Hepatocyte (in vitro differentiated cells): ENCODE results near the gene LITAFD. TPM values are rescaled to one million over a fixed set of nuclear protein-coding genes. Genes with fewer than 3 reads are reported as not detected.
"Not testable (repeated sequence)": the region's sequence is repeated elsewhere in the genome, so short reads cannot be mapped to it uniquely, and the experiment has no call there.

Source experiments
- DNase-seq: peaks from one replicate; pipeline ENCODE4 v3.0.0-alpha.2; 2016; ENCODE audit warnings: low spot score
- H2AFZ ChIP-seq: fragments of 200-600 bp; sonication (generic); 2 replicates; pipeline ENCODE4 v1.6.0; 2016; ENCODE audit warnings: antibody characterized with exemption, mild to moderate bottlenecking
- H3K27ac ChIP-seq: fragments of 200-600 bp; sonication (generic); 2 replicates; pipeline ENCODE4 v1.5.1; 2016; ENCODE audit warnings: mild to moderate bottlenecking
- H3K27me3 ChIP-seq: fragments of 200-600 bp; sonication (generic); 2 replicates; pipeline ENCODE4 v1.6.1; 2016
- H3K36me3 ChIP-seq: fragments of 200-600 bp; sonication (generic); replicated peaks from 2 replicates; pipeline ENCODE4 v1.5.1; 2016; ENCODE audit warnings: low read depth; ENCODE audit not compliant: insufficient read depth
- H3K4me1 ChIP-seq: fragments of 200-600 bp; sonication (generic); 2 replicates; pipeline ENCODE4 v1.5.1; 2016; ENCODE audit warnings: mild to moderate bottlenecking, moderate library complexity; ENCODE audit not compliant: insufficient read depth
- H3K4me2 ChIP-seq: fragments of 200-600 bp; sonication (generic); 2 replicates; pipeline ENCODE4 v1.6.0; 2016
- H3K4me3 ChIP-seq: fragments of 200-600 bp; sonication (generic); 2 replicates; pipeline ENCODE4 v1.5.1; 2016; ENCODE audit warnings: mild to moderate bottlenecking
- H3K79me2 ChIP-seq: fragments of 200-600 bp; sonication (generic); 2 replicates; pipeline ENCODE4 v1.6.0; 2017; ENCODE audit warnings: mild to moderate bottlenecking
- H3K9me2 ChIP-seq: fragments of 200-600 bp; sonication (generic); replicated peaks from 2 replicates; pipeline ENCODE4 v1.6.0; 2017; ENCODE audit warnings: mild to moderate bottlenecking; ENCODE audit not compliant: insufficient read depth
- H3K9me3 ChIP-seq: fragments of 200-600 bp; sonication (generic); 2 replicates; pipeline ENCODE4 v1.5.1; 2016; ENCODE audit warnings: low read depth, mild to moderate bottlenecking
- H4K20me1 ChIP-seq: fragments of 200-600 bp; sonication (generic); 2 replicates; pipeline ENCODE4 v1.6.0; 2016; ENCODE audit warnings: mild to moderate bottlenecking; ENCODE audit not compliant: insufficient read depth, poor library complexity, severe bottlenecking
- CTCF ChIP-seq: fragments of 200-600 bp; sonication (generic); IDR thresholded peaks from 2 replicates; pipeline ENCODE4 v1.5.1; 2016; ENCODE audit warnings: antibody characterized with exemption, mild to moderate bottlenecking; ENCODE audit not compliant: poor library complexity
- EZH2 ChIP-seq: fragments of 200-600 bp; sonication (generic); IDR thresholded peaks from 2 replicates; pipeline ENCODE4 v1.6.1; 2016; ENCODE audit warnings: antibody characterized with exemption, mild to moderate bottlenecking, borderline replicate concordance
- EZH2phosphoT487 ChIP-seq: fragments of 200-600 bp; sonication (generic); IDR thresholded peaks from one replicate; pipeline ENCODE4 v1.6.1; 2018; ENCODE audit warnings: antibody characterized with exemption, mild to moderate bottlenecking, low read depth, moderate library complexity; ENCODE audit not compliant: unreplicated experiment, severe bottlenecking
- WGBS: methylation state at CpG from one replicate; pipeline ENCODE4 v1.1.6; 2016; ENCODE audit warnings: low lambda C conversion rate; ENCODE audit errors: missing lambda C conversion rate; 5-methylcytosine and 5-hydroxymethylcytosine counted together
- polyA plus RNA-seq: library from polyadenylated mRNA; unstranded; fragments of >200 nt; fragmentation: Nextera tagmentation; extraction: Ambion mirVana; gene quantifications from 2 replicates; pipeline ENCODE4 v1.2.1, GENCODE V29; 2016
- total RNA-seq: library from RNA; depleted of rRNA; stranded (reverse); fragments of >200 nt; gene quantifications from 2 replicates; pipeline ENCODE4 v1.2.3, GENCODE V29; 2014

The LITAFD gene
- total RNA-seq (not detected in 2 replicates), polyA plus RNA-seq (not detected in 2 replicates)

DNA sequence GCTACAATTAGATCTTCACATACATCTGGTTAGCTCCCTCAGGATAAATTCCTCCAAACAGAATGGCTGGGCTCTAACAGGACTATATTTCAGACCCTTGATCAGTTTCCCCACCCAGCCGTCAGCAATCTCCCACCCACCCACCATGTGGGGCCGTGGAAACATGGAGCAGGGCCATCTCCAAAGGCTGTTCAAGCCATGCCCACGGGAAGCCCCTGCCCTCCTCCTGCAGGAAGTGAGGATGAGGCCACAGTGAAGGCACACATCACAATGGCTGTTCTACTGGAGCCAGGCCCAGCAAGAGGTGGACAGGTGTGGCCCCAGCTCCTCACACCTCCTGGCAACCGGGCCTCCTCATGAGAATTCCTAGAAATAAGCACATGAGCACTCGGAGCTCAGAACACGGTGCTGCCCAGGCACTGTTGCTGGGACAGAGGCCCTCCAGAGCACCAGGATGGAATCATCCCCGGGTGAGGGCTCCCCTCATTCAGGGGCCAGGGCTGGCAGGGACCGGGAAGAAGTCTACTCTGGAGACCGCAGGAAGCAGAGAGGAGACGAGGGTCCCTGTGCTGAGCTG lies at the start of gene LITAFD:
Gene LITAFD (plus strand): TSS at position 311 of the 577 bp plus-strand sequence. CDS start 2,005 bp downstream, outside the sequence.
- H3K4me2 ChIP-seq: no peak within 1 kb of the TSS
- no peak within 1 kb of the TSS for H3K4me3 ChIP-seq
- H2AFZ ChIP-seq: no peak within 1 kb of the TSS
- H3K4me1 ChIP-seq: peaks cover 25% of the 10 kb centered on the region
- H3K9me3 ChIP-seq: no peaks in the 10 kb centered on the region
- 93% methylated on average over 10 of the region's 10 CpGs for WGBS
- no peak for DNase-seq
- H3K79me2 ChIP-seq: no peaks in the 10 kb centered on the region
- peak within 1 kb of the TSS; percentile 69 for H3K27ac ChIP-seq
- no peaks in the 10 kb centered on the region for H4K20me1 ChIP-seq
- TF ChIP-seq CTCF (no peak), EZH2phosphoT487 (no peak), EZH2 (no peak)
- H3K27me3 ChIP-seq: no peaks in the 10 kb centered on the region
- H3K9me2 ChIP-seq: no peaks in the 10 kb centered on the region
- no peaks in the 10 kb centered on the region for H3K36me3 ChIP-seq

DNA sequence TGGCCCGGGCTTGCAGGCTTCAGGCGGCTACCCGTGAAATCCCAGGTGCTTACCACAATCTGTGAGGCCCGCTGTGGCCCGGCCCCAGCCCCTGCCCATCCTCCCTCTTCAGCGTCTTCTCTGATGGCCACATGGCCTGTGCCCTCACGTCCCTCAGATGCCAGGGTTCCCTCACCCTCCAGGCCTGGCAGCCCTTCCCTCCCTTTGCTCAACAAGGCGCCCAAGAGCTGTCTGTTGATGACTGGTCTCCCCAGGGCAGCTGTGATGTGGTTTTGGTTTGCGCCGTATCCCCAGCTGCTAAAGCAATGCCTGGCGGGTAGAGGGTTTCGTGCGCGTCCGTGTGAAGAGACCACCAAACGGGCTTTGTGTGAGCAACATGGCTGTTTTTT lies 49.4 kb upstream of the LITAFD start:
- no peak for DNase-seq
- peaks cover 30% of the 10 kb centered on the region for H3K79me2 ChIP-seq
- no peaks in the 10 kb centered on the region for H3K36me3 ChIP-seq
- H3K9me3 ChIP-seq: no peaks in the 10 kb centered on the region
- no peaks in the 10 kb centered on the region for H3K9me2 ChIP-seq
- H3K27ac ChIP-seq: no peak overlapping the region
- no peak overlapping the region for H2AFZ ChIP-seq
- TF ChIP-seq EZH2phosphoT487 (no peak), EZH2 (no peak), CTCF (no peak)
- no peaks in the 10 kb centered on the region for H4K20me1 ChIP-seq
- H3K4me1 ChIP-seq: no peaks in the 10 kb centered on the region
- H3K27me3 ChIP-seq: no peaks in the 10 kb centered on the region
- whole genome bisulfite sequencing: 90% methylated on average over 16 of the region's 16 CpGs
- H3K4me3 ChIP-seq: no peak overlapping the region
- no peak overlapping the region for H3K4me2 ChIP-seq

DNA sequence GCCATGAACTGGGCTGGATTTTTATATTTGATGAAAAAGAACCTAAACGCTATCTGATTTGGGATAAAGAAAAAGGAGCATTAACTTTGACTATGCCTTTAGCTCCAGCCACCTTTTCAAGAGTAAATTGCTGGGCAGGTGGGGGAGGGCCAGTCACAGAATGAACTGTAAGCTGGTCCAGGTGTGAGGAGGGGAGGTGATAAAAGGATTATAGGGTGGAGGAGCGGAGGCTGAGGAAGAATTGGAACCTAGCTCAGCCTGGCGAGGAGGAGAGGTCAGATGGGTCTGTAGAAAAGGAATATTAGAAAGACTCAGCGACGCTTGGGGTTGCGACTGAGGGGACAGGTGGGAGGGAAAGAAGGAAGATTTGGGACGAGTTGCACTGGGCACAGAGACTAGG lies 45.4 kb upstream of the LITAFD start:
- H3K27me3 ChIP-seq, H3K4me1 ChIP-seq, DNase-seq, H3K36me3 ChIP-seq, H3K4me3 ChIP-seq, H4K20me1 ChIP-seq, H3K4me2 ChIP-seq, H3K9me3 ChIP-seq, H3K9me2 ChIP-seq, H3K27ac ChIP-seq, H2AFZ ChIP-seq: not testable (repeated sequence)
- peaks cover 26% of the 10 kb centered on the region for H3K79me2 ChIP-seq
- WGBS: 65% methylated on average over 7 of the region's 7 CpGs

DNA sequence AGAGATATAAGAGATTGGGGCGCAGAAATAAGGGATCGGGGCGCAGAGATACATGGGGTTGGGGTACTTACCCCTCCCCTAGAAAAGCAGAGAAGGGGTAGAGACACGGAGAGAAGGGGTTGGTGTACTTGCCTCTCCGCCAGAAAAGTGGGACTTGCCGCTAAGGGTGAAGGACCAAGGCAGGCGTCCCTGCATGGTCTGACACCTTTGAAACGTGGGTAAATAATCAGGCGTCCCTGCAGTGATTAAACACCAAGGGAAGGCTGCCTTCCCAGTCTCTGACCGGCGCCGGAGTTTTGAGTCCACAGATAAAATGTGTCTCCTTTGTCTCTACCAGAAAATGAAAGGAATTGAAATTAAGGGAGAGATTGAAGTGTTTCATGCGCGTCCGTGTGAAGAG lies 44.6 kb upstream of the LITAFD start:
- DNase-seq, H4K20me1 ChIP-seq, H2AFZ ChIP-seq, H3K4me2 ChIP-seq, H3K4me3 ChIP-seq, H3K27me3 ChIP-seq, H3K9me2 ChIP-seq, H3K4me1 ChIP-seq, H3K36me3 ChIP-seq, H3K27ac ChIP-seq, H3K9me3 ChIP-seq: not testable (repeated sequence)
- peaks cover 21% of the 10 kb centered on the region for H3K79me2 ChIP-seq
- 64% methylated on average over 15 of the region's 15 CpGs for WGBS

DNA sequence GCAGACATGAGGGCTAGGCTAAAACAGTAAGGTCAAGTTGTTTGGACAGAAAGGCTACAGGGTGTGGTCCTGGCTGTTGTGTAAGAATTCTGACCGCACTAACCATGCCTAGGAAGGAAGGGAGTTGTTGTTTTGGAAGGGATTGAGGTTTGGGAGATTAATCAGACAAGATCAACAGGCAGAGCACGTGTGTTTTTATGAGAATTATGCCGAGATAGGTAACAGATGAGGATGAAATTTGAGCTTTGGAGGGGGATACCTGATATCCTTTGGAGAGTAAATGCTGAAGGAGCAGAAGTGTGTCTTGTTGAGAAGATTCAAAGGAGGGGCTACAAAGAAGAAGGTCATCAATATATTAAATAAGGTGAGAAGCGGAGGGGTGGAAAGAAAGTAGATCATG lies 40.1 kb upstream of the LITAFD start:
- not testable (repeated sequence) for DNase-seq, H3K4me3 ChIP-seq, H3K4me2 ChIP-seq, H3K9me2 ChIP-seq, H3K27ac ChIP-seq, H2AFZ ChIP-seq, H4K20me1 ChIP-seq, H3K27me3 ChIP-seq, H3K4me1 ChIP-seq, H3K9me3 ChIP-seq, H3K36me3 ChIP-seq
- 58% methylated on average over 3 of the region's 4 CpGs for WGBS
- H3K79me2 ChIP-seq: peaks cover 24% of the 10 kb centered on the region

DNA sequence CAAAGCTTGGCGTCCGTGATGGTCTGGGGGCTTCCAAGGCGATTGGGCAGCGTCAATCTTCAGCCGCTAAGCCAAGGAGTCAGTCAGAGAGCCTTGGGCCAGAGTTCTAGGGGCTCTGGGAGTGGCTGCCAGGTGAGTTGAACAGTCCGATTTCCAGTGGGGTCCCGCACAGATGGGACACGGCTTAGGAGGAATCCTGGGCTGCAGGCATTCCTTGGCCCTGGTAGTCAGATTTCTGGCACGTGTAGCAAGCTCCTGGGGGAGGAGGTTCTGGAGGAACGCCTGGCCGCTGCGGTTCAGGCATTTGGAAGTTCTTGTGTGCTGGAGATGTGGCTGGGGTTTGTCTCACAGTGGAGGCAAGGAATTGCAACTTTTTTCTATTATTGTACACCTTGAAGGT lies 38.9 kb upstream of the LITAFD start:
- H3K27me3 ChIP-seq, H3K9me3 ChIP-seq, H3K9me2 ChIP-seq, H3K4me1 ChIP-seq, DNase-seq, H3K4me3 ChIP-seq, H3K4me2 ChIP-seq, H3K36me3 ChIP-seq, H3K27ac ChIP-seq, H2AFZ ChIP-seq: not testable (repeated sequence)
- WGBS: 96% methylated on average over 7 of the region's 12 CpGs
- peaks cover 11% of the 10 kb centered on the region for H4K20me1 ChIP-seq
- H3K79me2 ChIP-seq: peaks cover 18% of the 10 kb centered on the region
